Nephron progenitor cell (in vitro differentiated cells): Measurements from ENCODE around the gene TIGD3.

Experiments used
- DNase-seq: peaks from one replicate; pipeline ENCODE4 v3.0.0; 2021
- H3K27ac Mint-ChIP-seq: 2 replicates; pipeline ENCODE4 v1.8.0; 2021; ENCODE audit warnings: mild to moderate bottlenecking, moderate library complexity, mixed read lengths
- H3K27me3 Mint-ChIP-seq: 2 replicates; pipeline ENCODE4 v1.8.0; 2021; ENCODE audit warnings: mild to moderate bottlenecking, low read depth, mixed read lengths; ENCODE audit not compliant: poor library complexity
- H3K36me3 Mint-ChIP-seq: 2 replicates; pipeline ENCODE4 v1.8.0; 2021; ENCODE audit warnings: low read depth, mixed read lengths
- H3K4me1 Mint-ChIP-seq: 2 replicates; pipeline ENCODE4 v1.8.0; 2021; ENCODE audit warnings: mixed read lengths
- H3K4me3 Mint-ChIP-seq: 2 replicates; pipeline ENCODE4 v1.8.0; 2021; ENCODE audit warnings: mild to moderate bottlenecking, moderate library complexity, mixed read lengths
- H3K9me3 Mint-ChIP-seq: 2 replicates; pipeline ENCODE4 v1.8.0; 2021; ENCODE audit warnings: mild to moderate bottlenecking, moderate library complexity, mixed read lengths
- CTCF ChIP-seq: fragments of 200-600 bp; sonication (generic); IDR thresholded peaks from 2 replicates; pipeline ENCODE4 v1.5.0; 2021; ENCODE audit warnings: antibody characterized with exemption

Gene TIGD3

DNA sequence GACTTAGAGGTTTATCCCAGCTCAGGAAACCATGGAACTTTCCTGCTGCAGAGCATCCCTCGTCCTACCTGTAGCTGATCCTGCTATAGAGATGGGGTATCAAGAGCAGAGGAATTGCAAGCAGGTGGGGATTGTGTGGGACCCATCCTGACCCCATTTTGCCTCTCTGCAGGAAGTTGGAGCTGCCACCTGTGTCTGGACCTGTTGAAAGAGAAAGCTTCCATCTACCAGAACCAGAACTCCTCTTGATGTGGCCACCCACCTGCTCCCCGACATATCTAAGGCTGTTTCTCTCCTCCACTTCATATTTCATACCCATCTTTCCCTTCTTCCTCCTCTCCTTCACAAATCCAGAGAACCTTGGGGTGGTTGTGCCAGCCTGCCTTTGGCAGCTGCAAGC lies 3.0 kb upstream of the TIGD3 start:
- Mint-ChIP-seq H3K9me3 (no peaks in the 10 kb centered on the region), H3K4me1 (peaks cover 21% of the 10 kb centered on the region), H3K27me3 (peaks cover 18% of the 10 kb centered on the region), H3K36me3 (peaks cover 32% of the 10 kb centered on the region), H3K27ac (no peak overlapping the region), H3K4me3 (no peak overlapping the region)
- no peak for TF ChIP-seq CTCF
- no peak for DNase-seq

GRCh38 chr11:65352783-65353182 lies 1.8 kb upstream of the TIGD3 start:
- peak; percentile 20 for TF ChIP-seq CTCF
- Mint-ChIP-seq H3K27ac (no peak overlapping the region), H3K4me3 (no peak overlapping the region), H3K27me3 (peaks cover 31% of the 10 kb centered on the region), H3K9me3 (no peaks in the 10 kb centered on the region), H3K36me3 (peaks cover 29% of the 10 kb centered on the region), H3K4me1 (peaks cover 33% of the 10 kb centered on the region)
- no peak for DNase-seq

DNA sequence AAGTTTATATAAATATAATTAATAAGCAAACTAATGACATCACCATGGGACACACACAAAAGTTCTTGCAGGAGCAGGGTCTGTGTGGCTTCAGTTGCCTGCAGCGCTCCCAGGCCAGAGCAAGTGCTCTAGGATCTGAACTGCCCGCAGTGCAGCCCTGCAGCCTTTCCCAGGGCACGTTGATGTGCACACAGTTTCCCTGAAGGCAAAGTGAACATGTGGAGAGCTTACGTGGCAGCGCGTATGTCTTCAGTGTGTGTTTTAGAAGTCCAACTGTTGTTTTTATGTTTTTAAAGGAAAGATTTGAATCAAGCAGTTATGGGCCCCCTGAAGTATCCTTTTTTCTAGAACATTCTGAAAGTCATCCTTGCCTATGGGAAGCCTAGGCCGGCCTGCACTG lies 1.2 kb upstream of the TIGD3 start:
- H3K9me3 Mint-ChIP-seq: no peaks in the 10 kb centered on the region
- no peak for DNase-seq
- H3K27me3 Mint-ChIP-seq: peaks cover 37% of the 10 kb centered on the region
- no peak for TF ChIP-seq CTCF
- peak overlapping the region; percentile 34 for H3K27ac Mint-ChIP-seq
- H3K4me3 Mint-ChIP-seq: peak overlapping the region; percentile 87
- peaks cover 26% of the 10 kb centered on the region for H3K36me3 Mint-ChIP-seq
- peaks cover 38% of the 10 kb centered on the region for H3K4me1 Mint-ChIP-seq

- no peak for TF ChIP-seq CTCF
- peak overlapping the region; percentile 87 for H3K4me3 Mint-ChIP-seq
- H3K27me3 Mint-ChIP-seq: peaks cover 42% of the 10 kb centered on the region
- peaks cover 21% of the 10 kb centered on the region for H3K36me3 Mint-ChIP-seq
- no peaks in the 10 kb centered on the region for H3K9me3 Mint-ChIP-seq
- peak overlapping the region; percentile 34 for H3K27ac Mint-ChIP-seq
- peaks cover 38% of the 10 kb centered on the region for H3K4me1 Mint-ChIP-seq
- DNase-seq: no peak
Observed at GRCh38 chr11:65353900-65354264, 669 bp upstream of the TIGD3 start.

DNA sequence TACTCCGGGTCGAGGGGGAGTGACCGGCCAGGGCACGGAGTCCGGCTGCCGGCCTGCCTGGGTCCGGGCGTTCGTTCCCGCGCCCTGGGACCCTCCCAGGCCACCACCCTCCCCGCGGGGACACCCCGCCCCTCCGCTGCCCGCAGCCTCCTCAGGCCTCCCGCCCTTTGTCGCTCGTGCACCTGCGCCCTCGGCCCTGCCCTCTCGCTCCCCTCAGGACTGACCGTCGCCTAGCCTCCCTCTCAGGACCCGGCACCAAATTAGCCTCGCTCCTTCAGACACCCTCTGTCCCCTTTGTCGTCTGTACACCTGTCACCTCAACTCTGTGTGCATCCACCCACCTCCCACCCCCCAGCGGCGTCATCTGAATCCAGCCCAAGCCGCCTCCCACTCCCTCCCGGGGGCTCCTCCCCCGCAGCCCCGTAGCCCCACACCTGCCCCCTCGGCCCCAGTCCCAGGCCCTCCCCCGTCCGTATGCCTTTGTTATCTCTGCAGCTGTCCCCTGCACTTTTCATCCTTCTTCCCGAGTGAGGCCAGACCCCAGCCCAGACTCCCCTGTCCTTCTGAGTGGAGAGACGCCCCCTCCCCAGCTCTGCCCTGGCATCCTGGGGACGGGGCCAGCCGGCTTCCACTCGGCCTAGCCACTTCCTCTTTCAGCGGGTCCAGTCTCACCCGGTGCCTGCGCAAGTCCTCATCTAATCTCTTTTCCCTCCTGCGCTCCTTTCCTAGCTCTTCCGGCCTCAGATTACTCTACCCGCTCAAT lies 643 bp downstream of the TIGD3 start:
- Mint-ChIP-seq H3K9me3 (no peaks in the 10 kb centered on the region), H3K36me3 (peaks cover 17% of the 10 kb centered on the region), H3K27ac (no peak overlapping the region), H3K4me1 (peaks cover 38% of the 10 kb centered on the region), H3K27me3 (peaks cover 42% of the 10 kb centered on the region), H3K4me3 (peak overlapping the region; percentile 88)
- no peak for TF ChIP-seq CTCF
- peak; percentile 52 for DNase-seq

DNA sequence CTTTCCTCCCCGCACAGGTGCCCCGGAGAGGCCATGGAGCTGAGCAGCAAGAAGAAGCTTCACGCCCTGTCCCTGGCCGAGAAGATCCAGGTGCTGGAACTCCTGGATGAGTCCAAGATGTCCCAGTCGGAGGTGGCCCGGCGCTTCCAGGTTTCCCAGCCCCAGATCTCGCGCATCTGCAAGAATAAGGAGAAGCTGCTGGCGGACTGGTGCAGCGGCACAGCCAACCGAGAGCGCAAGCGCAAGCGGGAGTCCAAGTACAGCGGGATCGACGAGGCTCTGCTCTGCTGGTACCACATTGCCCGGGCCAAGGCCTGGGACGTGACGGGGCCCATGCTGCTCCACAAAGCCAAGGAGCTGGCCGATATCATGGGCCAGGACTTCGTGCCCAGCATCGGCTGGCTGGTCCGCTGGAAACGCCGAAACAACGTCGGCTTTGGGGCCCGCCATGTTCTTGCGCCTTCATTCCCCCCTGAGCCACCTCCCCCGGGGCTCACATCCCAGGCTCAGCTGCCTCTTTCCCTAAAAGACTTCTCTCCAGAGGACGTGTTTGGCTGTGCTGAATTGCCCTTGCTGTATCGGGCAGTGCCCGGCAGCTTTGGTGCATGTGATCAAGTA lies 1.3 kb downstream of the TIGD3 start:
- Mint-ChIP-seq H3K9me3 (no peaks in the 10 kb centered on the region), H3K27ac (no peak overlapping the region), H3K4me1 (peaks cover 38% of the 10 kb centered on the region), H3K36me3 (peaks cover 17% of the 10 kb centered on the region), H3K4me3 (peak overlapping the region; percentile 88), H3K27me3 (peaks cover 42% of the 10 kb centered on the region)
- TF ChIP-seq CTCF: no peak
- DNase-seq: peak; percentile 18
